Heart left ventricle (tissue), 16 donors: Measurements from ENCODE around the gene AARSD1. TPM values are rescaled to one million over a fixed set of nuclear protein-coding genes. Genes with fewer than 3 reads are reported as not detected.
A peak's percentile ranks its signal among the peaks of the same experiment; 100 is the strongest.

Experiments
- ATAC-seq, 4 donors: fragments of 200-7000 bp; cut with Tn5 transposase; one replicate each; pipeline ENCODE4 v1.9.1; 2020 to 2022; ENCODE audit warnings: moderate library complexity in 4 of 4, mild to moderate bottlenecking in 3 of 4, moderate number of reproducible peaks in 1 of 4
- DNase-seq, 5 donors: peaks; one replicate each; pipeline ENCODE4 v3.0.0-alpha.2; 2020
- H3K27ac ChIP-seq, 12 donors: fragments of 200-600 bp; sonication (generic) in 4 of 12; one replicate each; pipeline versions ENCODE4 v1.5.0 to v1.8.0; 2016 to 2022; ENCODE audit warnings: mild to moderate bottlenecking in 2 of 12
- H3K27me3 ChIP-seq, 9 donors: fragments of 200-600 bp; sonication (generic) in 2 of 9; one replicate each; pipeline versions ENCODE4 v1.5.1 to v1.8.0; 2016 to 2022; ENCODE audit warnings: mild to moderate bottlenecking in 3 of 9
- H3K36me3 ChIP-seq, 9 donors: fragments of 200-600 bp; sonication (generic) in 2 of 9; one replicate each; pipeline versions ENCODE4 v1.5.0 to v1.8.0; 2018 to 2022; ENCODE audit warnings: mild to moderate bottlenecking in 2 of 9
- H3K4me1 ChIP-seq, 12 donors: fragments of 200-600 bp; sonication (generic) in 4 of 12; one replicate each; pipeline versions ENCODE4 v1.5.0 to v1.8.0; 2016 to 2022; ENCODE audit warnings: mild to moderate bottlenecking in 3 of 12
- H3K4me3 ChIP-seq, 12 donors: fragments of 200-600 bp; sonication (generic) in 4 of 12; one replicate each; pipeline versions ENCODE4 v1.5.0 to v1.8.0; 2017 to 2022; ENCODE audit warnings: mild to moderate bottlenecking in 9 of 12, moderate library complexity in 4 of 12
- H3K9me3 ChIP-seq, 12 donors: fragments of 200-600 bp; sonication (generic) in 4 of 12; one replicate each; pipeline versions ENCODE4 v1.5.0 to v1.8.0; 2016 to 2022; ENCODE audit warnings: mild to moderate bottlenecking in 1 of 12
- POLR2A ChIP-seq, 2 donors: fragments of 450-650 bp; IDR thresholded peaks; one replicate each; pipeline ENCODE4 v1.6.1; 2017; ENCODE audit warnings: antibody characterized with exemption in 2 of 2, mild to moderate bottlenecking in 2 of 2, moderate library complexity in 2 of 2
- WGBS, 4 donors: extraction: QIAGEN DNeasy Blood & Tissue Kit in 2 of 4; methylation state at CpG; one replicate each; pipeline versions ENCODE4 v1.1.5 to v1.1.7; 2013 to 2018; 5-methylcytosine and 5-hydroxymethylcytosine counted together
- intact Hi-C, 10 donors: fragments of 100-400 bp; cut with DNase I; formaldehyde crosslinking; loops; one replicate each; pipeline versions ENCODE4 v1.11.1 to v1.14.2; 2022
- polyA plus RNA-seq, 2 donors: library from polyadenylated mRNA; stranded (reverse); fragments of 200-250 nt; gene quantifications; one replicate each; pipeline ENCODE4 v1.2.3, GENCODE V29; 2013
- total RNA-seq, 9 donors: library from RNA; depleted of rRNA in 2 of 9; stranded (reverse); fragments of >200 nt in 2 of 9; fragmentation: NEBNext Ultra II Directional in 3 of 9; extraction: Animal tissue kit (Norgen Biotek cat#: 25700) in 3 of 9; gene quantifications; one replicate each; pipeline versions ENCODE4 v1.1.0 to v1.2.4, GENCODE V29; 2016 to 2023
- TF ChIP-seq, protein P1 (sequence below), 12 donors: fragments of 200-600 bp; sonication (generic) in 4 of 12; IDR thresholded peaks; one replicate each; pipeline versions ENCODE4 v1.5.0 to v1.8.0; 2018 to 2022; ENCODE audit warnings: antibody characterized with exemption in 12 of 12, mild to moderate bottlenecking in 5 of 12
- donor health status: ischemic (EF 13 %, LVEDD 7.1; RV severe dilation, severe dysfunction).
- donor health status: healthy with polysubstance abuse.
- donor health status: DM: no; HTN: yes; CAD: no.
- donor health status: DM: no; HTN: no; CAD: no.
- donor health status: ischemic (EF 25% LVEDD 6.9; RV normal size, moderate dysfunction).
- donor health status: ischemic (EF 25% LVEDD 5.7; RV mildly dilated, moderate dysfunction).
- donor health status: healthy.
- donor health status: DM: yes; HTN: yes; CAD: no.
- donor health status: ischemic (EF 35%, LVEDD 5.7; RV mildly dilated, moderate dysfunction).
- donor health status: nonischemic (EF 11% LVEDD 7.7; RV severe dilation, severe dysfunction).
- donor health status: DM: yes; HTN: yes; CAD: no.
- donor health status: PGD.
- donor health status: ischemic (EF 29% LVEDD 5.4; RV normal size, mild dysfunction).
- donor health status: nonischemic (EF 23%, LVEDD 6.1; RV moderate dilation, normal function).

The AARSD1 gene
- total and polyA plus RNA-seq, 11 donors = 19.5 to 66.3 (median 27.0) TPM

- peaks cover 4 to 67% (median 44%) of the 10 kb centered on the region in 9 donors for H3K36me3 ChIP-seq
- TF ChIP-seq, protein P1, sequence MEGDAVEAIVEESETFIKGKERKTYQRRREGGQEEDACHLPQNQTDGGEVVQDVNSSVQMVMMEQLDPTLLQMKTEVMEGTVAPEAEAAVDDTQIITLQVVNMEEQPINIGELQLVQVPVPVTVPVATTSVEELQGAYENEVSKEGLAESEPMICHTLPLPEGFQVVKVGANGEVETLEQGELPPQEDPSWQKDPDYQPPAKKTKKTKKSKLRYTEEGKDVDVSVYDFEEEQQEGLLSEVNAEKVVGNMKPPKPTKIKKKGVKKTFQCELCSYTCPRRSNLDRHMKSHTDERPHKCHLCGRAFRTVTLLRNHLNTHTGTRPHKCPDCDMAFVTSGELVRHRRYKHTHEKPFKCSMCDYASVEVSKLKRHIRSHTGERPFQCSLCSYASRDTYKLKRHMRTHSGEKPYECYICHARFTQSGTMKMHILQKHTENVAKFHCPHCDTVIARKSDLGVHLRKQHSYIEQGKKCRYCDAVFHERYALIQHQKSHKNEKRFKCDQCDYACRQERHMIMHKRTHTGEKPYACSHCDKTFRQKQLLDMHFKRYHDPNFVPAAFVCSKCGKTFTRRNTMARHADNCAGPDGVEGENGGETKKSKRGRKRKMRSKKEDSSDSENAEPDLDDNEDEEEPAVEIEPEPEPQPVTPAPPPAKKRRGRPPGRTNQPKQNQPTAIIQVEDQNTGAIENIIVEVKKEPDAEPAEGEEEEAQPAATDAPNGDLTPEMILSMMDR (IDR thresholded peaks at IDR 0.05) = no peak
- no peak for TF ChIP-seq POLR2A (IDR thresholded peaks at IDR 0.05)
- H3K9me3 ChIP-seq = no peaks in the 10 kb centered on the region
- 0 to 71% (median 66%) methylated on average over 1 of the region's 1 CpG for WGBS, 4 donors
- DNase-seq (no peak), ATAC-seq (peak in 1 of 4 donors; percentile 29)
- no peaks in the 10 kb centered on the region for H3K27me3 ChIP-seq
- intact Hi-C loops = no loop called here
- peak overlapping the region in 2 of 12 donors; percentile 22 to 86 for H3K27ac ChIP-seq
- H3K4me3 ChIP-seq = peak overlapping the region in 1 of 12 donors; percentile 35
- H3K4me1 ChIP-seq = peaks cover 0 to 42% (median 13%) of the 10 kb centered on the region in 12 donors
These were observed 21.0 kb upstream of the AARSD1 start for GRCh38 chr17:42985225-42985624.

DNA sequence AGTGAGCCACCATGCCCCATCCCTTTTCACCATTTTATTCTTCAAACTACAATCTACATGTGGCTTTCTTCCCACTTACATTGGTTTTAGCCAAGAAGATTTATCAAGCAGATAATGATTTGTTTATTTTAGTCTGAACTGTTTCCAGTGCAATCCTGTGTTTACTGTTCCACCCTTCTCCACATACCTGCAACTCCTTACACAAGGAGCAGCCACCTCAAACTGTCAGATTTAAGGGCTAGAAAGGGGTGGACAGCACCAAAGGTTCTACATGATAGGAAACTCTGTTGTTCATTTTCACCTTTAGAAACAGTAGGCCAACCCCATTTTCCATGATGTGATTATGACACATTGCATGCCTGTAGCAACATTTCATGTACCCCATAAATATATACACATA is 18.0 kb upstream of the AARSD1 start:
- Histone ChIP-seq H3K27ac (no peak overlapping the region), H3K9me3 (no peaks in the 10 kb centered on the region), H3K4me1 (peaks cover 0 to 52% (median 25%) of the 10 kb centered on the region in 12 donors), H3K36me3 (peaks cover under 1 to 37% (median 14%) of the 10 kb centered on the region in 9 donors), H3K27me3 (no peaks in the 10 kb centered on the region), H3K4me3 (peak overlapping the region in 2 of 12 donors; percentile 85 to 99)
- DNase-seq (no peak), ATAC-seq (no peak)
- intact Hi-C loops = no loop called here
- TF ChIP-seq, protein P1 (IDR thresholded peaks at IDR 0.05) = no peak
- TF ChIP-seq POLR2A (IDR thresholded peaks at IDR 0.05) = no peak

DNA sequence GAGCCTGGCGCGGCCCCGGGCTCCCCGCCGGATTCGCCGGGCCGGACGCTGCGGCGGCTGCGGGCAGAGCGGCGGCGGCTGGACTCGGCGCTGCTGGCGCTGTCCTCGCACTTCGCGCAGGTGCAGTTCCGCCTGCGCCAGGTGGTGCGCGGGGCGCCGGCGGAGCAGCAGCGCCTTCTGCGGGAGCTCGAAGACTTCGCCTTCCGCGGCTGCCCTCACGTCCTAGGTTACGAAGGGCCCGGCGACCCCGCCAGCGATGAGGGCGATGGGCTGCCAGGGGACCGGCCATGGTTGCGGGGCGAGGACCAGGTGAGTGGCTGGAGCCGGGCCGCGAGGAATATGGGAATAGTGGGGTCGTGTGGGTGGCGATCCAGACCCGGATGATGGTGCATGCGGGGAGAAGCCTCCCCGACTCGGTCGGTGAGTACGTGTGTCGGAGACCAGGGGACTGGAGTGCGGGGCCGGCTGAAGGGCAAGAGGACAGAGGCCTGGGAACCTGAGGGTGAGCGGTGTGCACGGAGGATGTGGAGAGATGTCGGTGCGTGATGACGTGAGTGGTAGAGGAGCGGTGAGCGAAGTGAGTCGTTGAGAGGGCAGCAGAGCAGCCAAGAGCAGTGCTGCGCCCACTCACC is 16.6 kb upstream of the AARSD1 start:
- TF ChIP-seq POLR2A (IDR thresholded peaks at IDR 0.05) = no peak
- TF ChIP-seq, protein P1 (IDR thresholded peaks at IDR 0.05) = no peak
- 0 to 1% (median 1%) methylated on average over 32 to 67 of the region's 67 CpGs for WGBS, 4 donors
- H3K36me3 ChIP-seq = peaks cover 0 to 23% (median 5%) of the 10 kb centered on the region in 9 donors
- H3K4me1 ChIP-seq = peaks cover 0 to 42% (median 25%) of the 10 kb centered on the region in 12 donors
- H3K27ac ChIP-seq = peak overlapping the region in 11 of 12 donors; percentile 83 to 93 (median 89)
- no peaks in the 10 kb centered on the region for H3K27me3 ChIP-seq
- DNase-seq (peak; percentile 25 to 68 (median 58)), ATAC-seq (peak in 3 of 4 donors; percentile 25 to 55 (median 54))
- intact Hi-C loops = loop anchor here in 2 of 10 donors (1.0 kb wide), 2 partner anchors 17 kb away; partner anchors contain the start of genes RPL27 (in 2 of the 2) and AARSD1 (in 1 of the 2)
- no peaks in the 10 kb centered on the region for H3K9me3 ChIP-seq
- H3K4me3 ChIP-seq = peak overlapping the region; percentile 63 to 100 (median 92)

- Histone ChIP-seq H3K36me3 (peaks cover 0 to 18% (median 5%) of the 10 kb centered on the region in 9 donors), H3K27ac (peak within 1 kb of the TSS; percentile 11 to 93 (median 89)), H3K27me3 (no peaks in the 10 kb centered on the region), H3K4me1 (peaks cover 0 to 39% (median 25%) of the 10 kb centered on the region in 12 donors), H3K9me3 (no peaks in the 10 kb centered on the region), H3K4me3 (peak within 1 kb of the TSS; percentile 63 to 100 (median 92))
- intact Hi-C loops = loop anchor here in 2 of 10 donors (1.0 kb wide), 2 partner anchors 16 to 18 kb away; partner anchors contain the start of genes RPL27 (in 2 of the 2) and AARSD1 (in 1 of the 2)
- DNase-seq (peak; percentile 94 to 97 (median 95)), ATAC-seq (peak; percentile 92 to 95 (median 92))
- TF ChIP-seq, protein P1 (IDR thresholded peaks at IDR 0.05) = no peak
- TF ChIP-seq POLR2A (IDR thresholded peaks at IDR 0.05) = peak in 1 of 2 donors; percentile 40
- WGBS, 4 donors = 0 to 1% (median 0%) methylated on average over 26 to 39 of the region's 39 CpGs
These were observed 16.1 kb upstream of the AARSD1 start, which contains the start of gene RUNDC1 for GRCh38 chr17:42980274-42980765. TSS of gene RUNDC1 (plus strand) at chr17:42980565. CDS start at chr17:42980577, 12 bp downstream.
